HL-60 (cell line): Measurements from ENCODE around the gene BACH1.

Source experiments
- DNase-seq, 2 experiments: peaks; one replicate each; pipeline ENCODE4 v3.0.0-alpha.2; 2010 to 2020; ENCODE audit warnings: low read depth in 1 of 2, low spot score in 1 of 2
- H3K27ac ChIP-seq: fragments of 250-450 bp; sonication (Bioruptor Pico); replicated peaks from 2 replicates; pipeline ENCODE4 v1.5.1; 2020; ENCODE audit warnings: mild to moderate bottlenecking, moderate library complexity
- H3K27me3 ChIP-seq: fragments of 250-450 bp; sonication (Bioruptor Pico); 2 replicates; pipeline ENCODE4 v1.5.1; 2021; ENCODE audit warnings: mild to moderate bottlenecking, moderate library complexity; ENCODE audit not compliant: insufficient read depth, poor library complexity, severe bottlenecking
- H3K4me3 ChIP-seq: replicated peaks from 2 replicates; pipeline ENCODE4 v1.5.1; 2011; ENCODE audit warnings: mild to moderate bottlenecking, control low read depth, low read length; ENCODE audit not compliant: insufficient read depth
- CTCF ChIP-seq: IDR thresholded peaks from one replicate; pipeline ENCODE4 v1.5.1; 2011; ENCODE audit warnings: low read length, control low read depth, inconsistent platforms; ENCODE audit not compliant: insufficient read depth
- GABPA ChIP-seq: IDR thresholded peaks from 2 replicates; pipeline ENCODE4 v1.6.1; 2012; ENCODE audit warnings: low read depth
- POLR2AphosphoS5 ChIP-seq: IDR thresholded peaks from 2 replicates; pipeline ENCODE4 v1.6.1; 2012; ENCODE audit warnings: low read depth
- SPI1 ChIP-seq: IDR thresholded peaks from 2 replicates; pipeline ENCODE4 v1.6.1; 2012; ENCODE audit warnings: low read depth, mild to moderate bottlenecking, borderline replicate concordance
- TF ChIP-seq, protein P1 (sequence below): IDR thresholded peaks from 2 replicates; pipeline ENCODE4 v1.6.1; 2012; ENCODE audit warnings: low read depth; ENCODE audit not compliant: insufficient replicate concordance

BACH1 gene

GRCh38 chr21:29343519-29343918, 44.8 kb downstream of the BACH1 start:
- H3K27ac ChIP-seq: no peak overlapping the region
- TF ChIP-seq GABPA: no peak
- TF ChIP-seq CTCF: no peak
- no peak for TF ChIP-seq SPI1
- TF ChIP-seq, protein P1, sequence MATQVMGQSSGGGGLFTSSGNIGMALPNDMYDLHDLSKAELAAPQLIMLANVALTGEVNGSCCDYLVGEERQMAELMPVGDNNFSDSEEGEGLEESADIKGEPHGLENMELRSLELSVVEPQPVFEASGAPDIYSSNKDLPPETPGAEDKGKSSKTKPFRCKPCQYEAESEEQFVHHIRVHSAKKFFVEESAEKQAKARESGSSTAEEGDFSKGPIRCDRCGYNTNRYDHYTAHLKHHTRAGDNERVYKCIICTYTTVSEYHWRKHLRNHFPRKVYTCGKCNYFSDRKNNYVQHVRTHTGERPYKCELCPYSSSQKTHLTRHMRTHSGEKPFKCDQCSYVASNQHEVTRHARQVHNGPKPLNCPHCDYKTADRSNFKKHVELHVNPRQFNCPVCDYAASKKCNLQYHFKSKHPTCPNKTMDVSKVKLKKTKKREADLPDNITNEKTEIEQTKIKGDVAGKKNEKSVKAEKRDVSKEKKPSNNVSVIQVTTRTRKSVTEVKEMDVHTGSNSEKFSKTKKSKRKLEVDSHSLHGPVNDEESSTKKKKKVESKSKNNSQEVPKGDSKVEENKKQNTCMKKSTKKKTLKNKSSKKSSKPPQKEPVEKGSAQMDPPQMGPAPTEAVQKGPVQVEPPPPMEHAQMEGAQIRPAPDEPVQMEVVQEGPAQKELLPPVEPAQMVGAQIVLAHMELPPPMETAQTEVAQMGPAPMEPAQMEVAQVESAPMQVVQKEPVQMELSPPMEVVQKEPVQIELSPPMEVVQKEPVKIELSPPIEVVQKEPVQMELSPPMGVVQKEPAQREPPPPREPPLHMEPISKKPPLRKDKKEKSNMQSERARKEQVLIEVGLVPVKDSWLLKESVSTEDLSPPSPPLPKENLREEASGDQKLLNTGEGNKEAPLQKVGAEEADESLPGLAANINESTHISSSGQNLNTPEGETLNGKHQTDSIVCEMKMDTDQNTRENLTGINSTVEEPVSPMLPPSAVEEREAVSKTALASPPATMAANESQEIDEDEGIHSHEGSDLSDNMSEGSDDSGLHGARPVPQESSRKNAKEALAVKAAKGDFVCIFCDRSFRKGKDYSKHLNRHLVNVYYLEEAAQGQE: no peak
- no peak for TF ChIP-seq POLR2AphosphoS5
- DNase-seq: no peak
- no peak overlapping the region for H3K4me3 ChIP-seq
- no peaks in the 10 kb centered on the region for H3K27me3 ChIP-seq

GRCh38 chr21:29346281-29346680, 47.6 kb downstream of the BACH1 start:
- Histone ChIP-seq H3K4me3 (no peak overlapping the region), H3K27me3 (no peaks in the 10 kb centered on the region), H3K27ac (no peak overlapping the region)
- no peak for DNase-seq
- TF ChIP-seq POLR2AphosphoS5 (no peak), CTCF (no peak), SPI1 (no peak), GABPA (no peak)
- TF ChIP-seq, protein P1: no peak

GRCh38 chr21:29346771-29347170, 48.0 kb downstream of the BACH1 start:
- DNase-seq: no peak
- no peaks in the 10 kb centered on the region for H3K27me3 ChIP-seq
- no peak for TF ChIP-seq GABPA
- TF ChIP-seq CTCF: no peak
- TF ChIP-seq, protein P1: no peak
- TF ChIP-seq SPI1: no peak
- no peak for TF ChIP-seq POLR2AphosphoS5
- H3K27ac ChIP-seq: no peak overlapping the region
- no peak overlapping the region for H3K4me3 ChIP-seq
